Midbrain (tissue), 1 donor: ENCODE data around the gene INO80D.
"Not testable (repeated sequence)": the region's sequence is repeated elsewhere in the genome, so short reads cannot be mapped to it uniquely, and the experiment has no call there.

ENCODE experiments used
- DNase-seq: peaks from one replicate; lab custom pipeline; 2025; lab: John Stamatoyannopoulos, UW

Gene INO80D

GRCh38 chr2:205978728-205979127 lies 107.2 kb downstream of the INO80D start:
- DNase-seq, result not testable (repeated sequence)

- DNase-seq, result not testable (repeated sequence)
Observed at GRCh38 chr2:205977699-205978098, 108.3 kb downstream of the INO80D start.

GRCh38 chr2:205976934-205977659 lies 108.9 kb downstream of the INO80D start:
- not testable (repeated sequence) for DNase-seq

- DNase-seq, result no peak
Observed at GRCh38 chr2:205976120-205976814, 109.7 kb downstream of the INO80D start.

- no peak for DNase-seq
Observed at GRCh38 chr2:205975082-205975949, 110.7 kb downstream of the INO80D start.

- DNase-seq, result no peak
Observed at GRCh38 chr2:205972113-205972512, 113.9 kb downstream of the INO80D start.

GRCh38 chr2:205970348-205970747 lies 115.6 kb downstream of the INO80D start:
- DNase-seq, result no peak

GRCh38 chr2:205969584-205969983 lies 116.4 kb downstream of the INO80D start:
- DNase-seq, result no peak

GRCh38 chr2:205967391-205968075 lies 118.4 kb downstream of the INO80D start:
- no peak for DNase-seq

- no peak for DNase-seq
Observed at GRCh38 chr2:205965707-205966106, 120.3 kb downstream of the INO80D start.

- no peak for DNase-seq
Observed at GRCh38 chr2:205964111-205964761, 121.7 kb downstream of the INO80D start.

GRCh38 chr2:205959521-205959920 lies 126.5 kb downstream of the INO80D start:
- no peak for DNase-seq

- DNase-seq, result no peak
Observed at GRCh38 chr2:205957452-205958154, 128.4 kb downstream of the INO80D start.

- DNase-seq, result no peak
Observed at GRCh38 chr2:205954707-205955106, 131.3 kb downstream of the INO80D start.

GRCh38 chr2:205952282-205952681 lies 133.7 kb downstream of the INO80D start:
- no peak for DNase-seq

- no peak for DNase-seq
Observed at GRCh38 chr2:205948883-205949282, 137.1 kb downstream of the INO80D start.

GRCh38 chr2:205948496-205948837 lies 137.5 kb downstream of the INO80D start:
- DNase-seq, result no peak

- DNase-seq, result peak; percentile 65
Observed at GRCh38 chr2:205947621-205948495, 138.1 kb downstream of the INO80D start.

GRCh38 chr2:205946226-205946625 lies 139.7 kb downstream of the INO80D start:
- no peak for DNase-seq
